GM21576 (cell line): ENCODE results near the gene CEACAM7.
"Not testable (repeated sequence)": the region's sequence is repeated elsewhere in the genome, so short reads cannot be mapped to it uniquely, and the experiment has no call there.

Source experiments
- ATAC-seq: cut with Tn5 transposase; IDR thresholded peaks from one replicate; pipeline ENCODE4 v1.9.1; 2021; ENCODE audit warnings: mild to moderate bottlenecking, moderate library complexity; ENCODE audit not compliant: unreplicated experiment

The CEACAM7 gene

DNA sequence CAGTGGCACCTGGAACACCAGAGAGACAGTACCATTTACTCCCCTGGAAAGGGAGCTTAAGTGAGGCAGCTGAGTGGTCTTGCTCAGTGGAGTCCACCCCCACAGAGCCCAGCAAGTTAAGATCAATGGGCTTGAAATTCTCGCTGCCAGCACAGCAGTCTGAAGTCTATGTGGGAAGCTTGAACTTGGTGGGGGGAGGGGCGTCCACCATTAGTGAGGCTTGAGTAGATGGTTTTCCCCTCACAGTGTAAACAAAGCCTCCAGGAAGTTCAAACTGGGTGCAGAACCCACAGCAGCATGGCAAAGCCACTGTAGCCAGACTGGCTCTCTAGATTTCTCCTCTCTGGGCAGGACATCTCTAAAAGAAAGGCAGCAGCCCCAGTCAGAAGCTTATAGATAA, 30.9 kb downstream of the CEACAM7 start:
- no peak for ATAC-seq

DNA sequence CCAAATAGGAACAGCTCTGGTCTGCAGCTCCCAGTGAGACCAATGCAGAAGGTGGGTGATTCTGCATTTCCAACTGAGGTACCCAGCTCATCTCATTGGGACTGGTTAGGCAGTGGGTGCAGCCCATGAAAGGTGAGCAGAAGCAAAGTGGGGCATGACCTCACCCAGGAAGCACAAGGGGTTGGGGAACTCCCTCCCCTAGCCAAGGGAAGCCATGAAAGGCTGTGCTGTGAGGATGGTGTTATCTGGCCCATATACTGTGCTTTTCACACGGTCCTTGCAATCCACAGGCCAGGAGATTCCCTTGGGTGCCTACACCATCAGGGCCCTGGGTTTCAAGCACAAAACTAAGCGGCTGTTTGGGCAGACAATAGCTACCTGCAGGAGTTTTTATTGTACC, 31.3 kb downstream of the CEACAM7 start:
- not testable (repeated sequence) for ATAC-seq

DNA sequence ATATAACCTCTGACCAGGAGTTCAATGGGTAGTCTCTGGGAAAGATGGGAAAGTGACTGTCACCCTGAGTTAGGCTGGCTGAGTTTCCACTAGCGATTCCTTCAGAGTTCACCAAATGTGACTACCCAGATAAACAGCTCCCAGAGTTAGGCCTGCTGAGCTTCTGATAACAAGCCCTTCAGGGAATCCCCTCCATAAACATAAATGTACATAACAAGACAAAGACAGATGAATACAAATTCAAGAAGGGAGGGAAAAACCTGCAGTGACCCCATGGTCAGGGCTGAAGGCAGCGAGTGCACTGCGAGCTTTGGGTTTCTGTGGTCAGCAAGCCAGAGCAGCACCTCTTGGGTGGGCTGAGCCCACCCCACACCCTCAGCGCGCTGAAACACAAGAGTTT, 35.8 kb downstream of the CEACAM7 start:
- ATAC-seq = no peak

DNA sequence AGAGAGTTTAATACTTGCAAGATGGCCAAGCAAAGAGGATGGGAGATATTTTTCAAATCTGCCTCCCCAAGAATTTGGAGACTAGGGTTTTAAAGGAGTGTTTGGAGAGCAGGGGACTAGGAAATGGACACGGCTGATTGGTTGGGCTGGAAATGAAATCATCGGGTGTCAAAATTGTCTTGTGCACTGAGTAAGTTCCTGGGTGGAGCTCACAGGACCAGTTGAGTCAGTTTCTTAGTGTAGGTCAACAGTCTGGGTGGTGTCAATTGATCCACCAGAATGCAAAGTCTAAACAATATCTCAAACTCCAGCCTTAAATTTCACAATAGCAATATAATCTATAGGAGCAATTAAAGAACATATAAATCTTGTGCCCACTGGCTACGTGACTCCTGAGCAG, 38.2 kb downstream of the CEACAM7 start:
- ATAC-seq = no peak

DNA sequence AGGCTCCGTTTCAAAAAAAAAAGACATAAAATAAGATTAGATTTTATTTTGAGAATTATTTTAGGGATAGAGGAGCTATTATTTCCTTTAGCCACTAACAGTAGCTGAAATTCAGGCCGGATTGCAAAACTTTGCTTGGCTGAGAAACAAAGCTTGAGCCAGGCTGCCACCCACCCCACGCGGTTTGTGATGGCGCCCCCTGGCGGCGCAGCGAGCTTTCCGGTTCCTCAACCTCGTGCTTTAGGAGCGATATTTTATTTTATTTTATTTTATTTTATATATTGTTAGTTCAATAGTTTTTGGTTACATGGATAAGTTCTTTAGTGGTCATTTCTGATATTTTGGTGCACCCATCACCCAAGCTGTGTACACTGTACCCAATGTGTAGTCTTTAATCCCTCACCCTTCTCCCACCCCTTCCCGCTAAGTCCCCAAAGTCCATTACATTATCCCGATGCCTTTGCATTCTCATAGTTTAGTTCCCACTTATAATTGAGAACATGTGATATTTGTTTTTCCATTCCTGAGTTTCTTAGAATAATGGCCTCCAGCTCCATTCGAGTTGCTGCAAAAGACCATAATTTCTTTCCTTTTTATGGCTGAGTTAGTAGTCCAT, 41.4 kb downstream of the CEACAM7 start:
- no peak for ATAC-seq

DNA sequence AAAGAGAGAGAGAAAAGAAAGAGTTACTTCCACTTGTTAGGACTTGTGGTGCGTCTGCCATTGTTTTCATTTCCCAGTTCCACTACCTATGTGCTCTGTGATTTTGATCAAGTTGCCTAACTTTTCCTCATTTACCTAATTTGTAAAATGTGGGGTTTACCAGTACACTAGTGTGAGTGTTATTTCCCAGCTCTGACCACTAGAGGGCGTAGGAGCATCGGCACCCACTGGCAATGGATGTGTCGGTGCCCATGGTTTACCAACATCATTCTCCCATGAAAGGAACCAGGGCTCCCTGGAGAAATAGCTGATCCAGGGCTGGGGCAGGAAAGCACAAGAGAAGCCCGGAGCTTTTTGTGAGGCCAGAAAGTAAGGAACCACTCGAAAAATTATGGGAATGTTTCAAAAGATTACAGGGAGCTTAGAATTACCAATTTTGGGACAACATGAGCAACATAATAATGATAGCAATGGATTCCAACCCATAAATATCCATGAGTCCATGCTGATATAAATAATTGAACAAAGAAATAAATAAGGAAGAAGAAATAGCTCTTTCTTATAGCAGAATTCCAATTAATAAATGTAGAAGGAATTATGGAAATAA, 46.1 kb downstream of the CEACAM7 start:
- ATAC-seq = no peak

DNA sequence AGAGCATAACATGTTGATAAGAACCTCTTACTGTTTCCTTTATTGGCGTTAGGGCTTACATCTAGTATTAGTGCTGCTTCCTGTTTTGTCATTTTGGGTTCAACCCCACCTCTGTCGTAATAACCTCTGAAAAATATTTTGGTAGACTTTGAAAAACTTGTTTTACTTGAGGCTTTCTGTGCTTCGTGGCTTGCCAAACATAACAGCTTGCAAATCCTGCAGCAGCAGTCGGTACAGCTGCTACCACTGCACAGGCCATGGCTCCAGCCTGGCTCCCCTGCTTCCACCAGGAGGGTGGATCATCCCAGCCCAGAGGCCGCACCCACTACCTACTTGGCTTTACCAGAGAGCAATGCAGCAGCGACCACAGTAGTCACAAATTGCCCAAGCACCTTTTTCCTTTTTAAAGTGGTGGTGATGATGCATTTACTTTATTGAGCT, 49.4 kb downstream of the CEACAM7 start:
- no peak for ATAC-seq

DNA sequence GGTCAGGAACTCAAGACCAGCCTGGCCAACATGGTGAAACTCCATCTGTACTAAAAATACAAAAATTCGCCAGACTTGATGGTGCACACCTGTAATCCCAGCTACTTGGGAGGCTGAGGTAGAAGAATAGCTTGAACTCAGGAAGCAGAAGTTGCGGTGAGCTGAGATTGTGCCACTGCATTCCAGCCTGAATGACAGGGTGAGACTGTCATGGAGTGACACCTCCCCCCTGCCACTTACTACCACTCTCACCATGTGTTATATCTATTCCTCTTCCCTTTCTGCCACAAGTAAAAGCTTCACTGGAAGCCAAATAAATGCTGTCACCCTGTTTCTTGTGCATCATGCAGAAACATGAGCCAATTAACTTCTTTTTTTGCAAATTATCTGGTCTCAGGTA, 50.6 kb downstream of the CEACAM7 start:
- ATAC-seq = no peak

DNA sequence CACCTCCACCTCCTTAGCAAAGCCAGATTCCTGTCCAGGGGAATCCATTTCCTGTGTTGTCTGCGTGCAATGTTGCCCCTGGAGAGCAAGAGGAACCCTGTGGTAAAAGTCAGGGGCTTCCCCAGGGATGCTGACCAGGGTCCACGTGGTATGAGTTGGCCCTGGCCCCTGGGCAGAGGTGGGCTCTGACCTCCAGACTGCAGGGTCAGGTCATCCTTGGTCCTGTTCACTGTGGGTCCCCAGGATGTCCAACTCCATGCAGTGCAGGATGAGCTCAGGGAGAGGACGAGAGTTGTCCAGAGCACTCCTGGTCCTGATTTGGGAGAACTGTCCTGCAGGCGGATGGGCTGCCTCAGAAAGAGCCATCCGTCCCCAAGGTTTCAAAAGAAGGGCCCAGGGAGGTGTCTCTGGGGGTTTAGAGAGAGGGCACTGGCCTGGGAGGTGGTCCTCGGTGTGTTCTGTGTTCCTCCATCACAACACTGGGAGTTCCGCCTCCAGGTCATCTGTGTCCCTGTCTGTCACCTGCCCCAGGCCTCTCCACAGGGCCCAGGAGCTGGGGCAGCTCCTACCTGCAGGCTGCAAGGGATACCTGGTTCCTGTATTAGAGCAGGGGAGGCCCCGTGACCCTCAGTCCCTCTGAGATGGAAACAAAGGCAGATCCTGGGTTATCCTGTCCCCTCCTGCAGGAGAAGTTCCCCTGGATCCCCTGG, 59.9 kb downstream of the CEACAM7 start:
- ATAC-seq = no peak

DNA sequence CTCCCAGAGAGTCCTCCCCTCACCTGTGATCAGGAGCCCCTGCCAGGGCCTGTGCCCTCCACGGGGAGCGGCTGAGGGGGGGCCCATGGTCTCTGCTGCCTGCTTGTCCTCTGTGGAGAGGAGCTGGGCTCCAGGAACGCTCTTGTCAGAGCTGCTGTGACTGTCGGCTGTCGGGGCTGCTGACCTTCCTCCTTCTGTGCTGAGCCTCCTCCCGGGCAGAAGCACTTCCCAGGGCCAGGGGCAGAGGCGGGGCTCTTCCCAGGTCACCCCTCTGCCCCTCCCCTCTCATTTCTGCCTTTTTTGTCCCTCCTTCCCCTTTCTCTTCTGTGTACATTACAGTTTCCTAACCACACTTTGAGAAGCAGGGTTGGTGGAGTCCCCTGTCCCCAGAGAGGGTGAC, 61.2 kb downstream of the CEACAM7 start, which contains the start of gene CEACAM4:
Gene CEACAM4 (minus strand): TSS at position 198 of the 400 bp plus-strand sequence. CDS start 111 bp downstream, at position 87.
- ATAC-seq = no peak

DNA sequence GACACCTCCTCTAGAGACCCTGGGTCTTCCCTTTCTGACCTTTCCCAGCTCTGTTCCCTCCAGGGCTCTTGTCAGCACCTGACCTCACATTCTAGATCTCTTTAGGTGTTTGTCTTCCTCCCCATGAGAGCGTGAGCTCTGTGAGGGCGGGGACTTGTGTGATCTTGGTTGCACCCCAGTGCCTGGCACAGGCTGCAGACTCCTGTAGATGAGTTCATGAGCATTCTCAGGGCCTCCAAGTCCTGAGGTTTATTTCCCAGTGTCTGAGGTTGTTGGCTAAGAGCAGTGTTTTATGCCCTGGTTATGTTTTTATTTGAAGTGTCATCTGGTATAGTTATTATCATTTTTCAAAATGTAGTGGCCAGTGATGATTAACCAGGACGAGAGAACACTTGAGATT, 61.8 kb downstream of the CEACAM7 start:
- ATAC-seq = no peak

DNA sequence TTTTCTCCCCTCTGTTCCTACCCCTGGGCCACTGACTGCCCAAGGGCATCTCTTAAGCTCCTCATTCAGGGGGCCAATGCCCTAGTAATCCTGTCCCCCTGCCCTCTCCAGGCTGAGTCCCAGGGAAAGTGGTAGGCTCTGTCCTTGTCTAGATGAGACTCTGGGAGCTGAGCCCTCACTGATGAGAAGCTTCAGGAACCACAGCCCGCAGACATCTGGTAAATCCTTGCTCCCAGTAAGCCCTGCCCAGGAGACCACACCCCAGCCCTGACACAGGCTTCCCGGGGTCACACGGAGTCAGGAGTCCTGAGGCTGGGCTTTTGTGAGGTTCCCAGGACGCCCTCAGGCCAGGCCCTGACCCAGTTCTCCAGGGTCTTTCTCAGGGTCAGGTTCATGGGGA, 63.1 kb downstream of the CEACAM7 start:
- ATAC-seq = no peak

DNA sequence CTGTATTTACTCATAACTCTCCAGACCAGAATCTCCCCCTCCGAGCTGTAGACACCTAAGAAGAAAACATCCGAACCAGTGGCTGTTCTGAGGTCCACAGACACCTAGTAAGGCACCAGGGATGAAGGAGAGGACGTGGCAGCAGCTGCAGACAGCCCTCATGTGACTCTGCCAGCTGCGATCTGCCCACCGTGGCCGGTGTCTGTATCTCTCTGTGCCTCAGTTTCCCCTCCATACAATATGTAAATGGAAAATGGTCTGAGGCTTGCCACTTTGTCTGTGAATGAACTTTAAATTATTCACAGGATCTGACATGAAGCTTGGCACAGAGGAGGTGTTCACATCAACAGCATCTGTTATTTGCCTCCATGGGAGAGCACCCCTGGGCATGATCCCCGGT, 63.6 kb downstream of the CEACAM7 start:
- ATAC-seq = no peak

DNA sequence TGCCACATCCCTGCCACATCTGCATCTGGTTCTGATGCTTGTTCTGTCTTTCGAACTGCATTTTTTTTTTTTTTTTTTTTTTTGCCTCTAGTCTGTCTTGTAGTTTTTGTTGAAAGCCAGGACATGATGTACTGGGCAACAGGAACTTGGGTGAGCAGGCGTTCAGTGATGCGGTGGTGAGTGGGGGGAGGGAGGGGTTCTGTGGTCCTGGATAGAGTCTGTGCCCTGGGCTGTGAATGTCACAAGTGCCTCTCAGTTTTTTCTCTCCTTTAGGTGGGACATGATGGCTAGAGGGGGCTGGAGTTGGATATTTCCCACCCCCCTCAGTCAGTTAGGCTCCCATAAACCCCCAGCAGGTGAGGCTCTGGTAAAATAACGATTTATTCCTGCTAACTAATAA, 64.7 kb downstream of the CEACAM7 start:
- ATAC-seq = no peak
